HFFc6 (cell line): Measurements from ENCODE around the gene SHTN1. TPM values are rescaled to one million over a fixed set of nuclear protein-coding genes. Genes with fewer than 3 reads are reported as not detected.

ENCODE experiments used
- DNase-seq: peaks from one replicate; pipeline ENCODE4 v3.0.0-alpha.2; 2018
- H3K27ac Mint-ChIP-seq: 2 replicates; pipeline ENCODE4 v1.8.0; 2020; ENCODE audit warnings: mild to moderate bottlenecking, mixed read lengths
- H3K27me3 Mint-ChIP-seq: 2 replicates; pipeline ENCODE4 v1.8.0; 2021; ENCODE audit warnings: mild to moderate bottlenecking, moderate library complexity, mixed read lengths; ENCODE audit not compliant: insufficient read depth
- H3K36me3 Mint-ChIP-seq: 2 replicates; pipeline ENCODE4 v1.8.0; 2021; ENCODE audit warnings: low read depth, mixed read lengths
- H3K4me1 Mint-ChIP-seq: 2 replicates; pipeline ENCODE4 v1.8.0; 2020; ENCODE audit warnings: low read depth, mixed read lengths
- H3K4me3 Mint-ChIP-seq: 2 replicates; pipeline ENCODE4 v1.8.0; 2020; ENCODE audit warnings: mild to moderate bottlenecking, moderate library complexity, mixed read lengths
- H3K9me3 Mint-ChIP-seq: 2 replicates; pipeline ENCODE4 v1.8.0; 2020; ENCODE audit warnings: mild to moderate bottlenecking, mixed read lengths
- CTCF ChIP-seq: fragments of 200-600 bp; sonication (generic); IDR thresholded peaks from 2 replicates; pipeline ENCODE4 v1.5.0; 2021; ENCODE audit warnings: antibody characterized with exemption, mild to moderate bottlenecking
- total RNA-seq, 6 experiments: library from RNA; stranded (reverse); fragmentation: NEBNext Ultra II Directional; extraction: Animal tissue kit (Norgen Biotek cat#: 25700); gene quantifications; 2 replicates in 1 of 6; 3 replicates in 5 of 6; pipeline ENCODE4 v1.2.3, GENCODE V29; 2021

The SHTN1 gene
- total RNA-seq, 6 experiments from 2014 or later: 3.4 to 6.2 (median 5.2) TPM

GRCh38 chr10:116888380-116889055 lies 116.5 kb downstream of the SHTN1 start:
- H3K9me3 Mint-ChIP-seq: no peaks in the 10 kb centered on the region
- no peaks in the 10 kb centered on the region for H3K36me3 Mint-ChIP-seq
- H3K4me3 Mint-ChIP-seq: peak overlapping the region; percentile 67
- peak overlapping the region; percentile 47; the same call in 1 of the 2 replicates for H3K27ac Mint-ChIP-seq
- no peak for TF ChIP-seq CTCF
- no peaks in the 10 kb centered on the region for H3K27me3 Mint-ChIP-seq
- H3K4me1 Mint-ChIP-seq: peaks cover 42% of the 10 kb centered on the region
- DNase-seq: peak; percentile 67

DNA sequence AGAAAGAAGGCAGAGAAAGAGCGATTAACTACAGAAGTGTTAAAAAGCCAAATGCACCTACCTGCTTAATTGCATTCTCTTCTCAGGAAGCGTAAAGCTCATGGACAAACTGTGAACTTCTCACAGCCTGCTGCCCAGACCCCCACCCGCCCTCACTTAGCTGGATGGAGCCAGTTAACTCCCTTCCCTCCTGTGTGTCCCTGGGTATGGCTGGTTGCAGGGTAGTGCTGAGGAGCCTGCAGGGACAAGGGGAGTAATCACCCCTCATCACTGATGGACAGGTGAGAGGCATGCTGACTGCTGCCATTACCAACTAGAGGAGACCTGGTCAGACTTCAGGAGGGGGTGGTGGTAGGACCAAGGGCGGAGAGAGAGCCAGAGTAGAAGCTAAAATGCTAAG lies 118.2 kb downstream of the SHTN1 start:
- H3K36me3 Mint-ChIP-seq: no peaks in the 10 kb centered on the region
- H3K27ac Mint-ChIP-seq: no peak overlapping the region

DNA sequence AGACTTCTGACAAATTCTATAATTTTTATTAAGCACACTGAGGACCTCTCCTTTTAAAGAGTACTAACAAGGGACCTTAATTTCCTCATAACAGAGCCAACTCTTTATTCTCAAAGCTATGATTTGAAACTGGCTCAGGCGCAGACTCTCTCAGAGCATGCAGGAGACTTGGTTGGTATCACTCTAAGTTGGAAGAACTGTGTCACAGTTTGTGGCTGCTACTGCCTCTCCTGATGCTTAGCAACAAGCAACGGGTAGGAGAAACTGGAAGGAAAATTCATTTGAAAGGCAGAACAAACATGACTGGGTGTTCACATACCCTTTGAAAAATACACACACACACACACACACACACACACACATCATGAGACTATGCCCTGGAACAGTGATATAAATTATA lies 122.3 kb downstream of the SHTN1 start:
- Mint-ChIP-seq H3K4me3 (no peak overlapping the region), H3K9me3 (no peaks in the 10 kb centered on the region), H3K27me3 (peaks cover 2% of the 10 kb centered on the region), H3K27ac (no peak overlapping the region), H3K36me3 (no peaks in the 10 kb centered on the region), H3K4me1 (peaks cover 3% of the 10 kb centered on the region)
- no peak for DNase-seq
- no peak for TF ChIP-seq CTCF

More for the DNA sequence above, 118.2 kb downstream of the SHTN1 start:
- no peak for TF ChIP-seq CTCF
- Mint-ChIP-seq H3K27me3 (peaks cover 2% of the 10 kb centered on the region; the same call in 1 of the 2 replicates), H3K4me1 (peaks cover 39% of the 10 kb centered on the region), H3K4me3 (no peak overlapping the region), H3K9me3 (no peaks in the 10 kb centered on the region)
- DNase-seq: no peak

DNA sequence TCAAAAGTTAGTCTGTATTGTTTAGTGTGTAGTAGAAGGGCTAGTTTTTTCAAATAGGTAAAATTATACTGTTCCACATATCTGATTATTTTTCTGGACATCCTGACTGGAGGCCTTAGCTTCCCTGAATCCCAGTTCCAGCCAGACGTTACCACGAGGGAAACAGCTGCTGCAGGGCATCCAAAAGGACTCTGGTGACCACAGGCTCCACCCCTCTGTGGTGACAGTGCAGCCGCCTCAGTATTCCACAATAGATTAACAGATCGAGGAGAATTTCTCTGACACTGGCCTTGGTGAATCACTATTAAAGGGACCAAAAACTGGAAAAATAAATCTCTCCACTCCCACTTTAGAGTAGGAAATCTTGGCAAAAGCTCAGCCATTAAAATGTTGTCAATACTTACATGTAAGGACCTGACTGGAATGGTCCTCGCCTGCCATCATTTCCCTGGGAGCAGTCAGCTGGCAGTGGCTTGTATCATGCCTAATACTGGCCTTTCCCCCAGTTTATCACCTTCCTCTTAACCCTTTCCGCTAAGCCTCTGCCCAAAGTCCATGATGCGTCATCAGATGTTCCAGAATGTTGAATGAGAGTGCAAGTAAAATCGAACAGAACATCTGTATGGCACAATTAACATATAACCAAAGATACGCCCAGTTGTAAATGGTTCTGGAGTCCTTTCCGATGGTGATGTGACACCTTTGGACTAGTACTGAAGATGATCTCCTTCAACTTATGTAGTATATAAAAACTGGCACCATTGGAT lies 124.1 kb downstream of the SHTN1 start:
- peaks cover 5% of the 10 kb centered on the region for H3K27me3 Mint-ChIP-seq
- H3K36me3 Mint-ChIP-seq: no peaks in the 10 kb centered on the region
- H3K4me1 Mint-ChIP-seq: no peaks in the 10 kb centered on the region
- H3K4me3 Mint-ChIP-seq: no peak overlapping the region
- H3K27ac Mint-ChIP-seq: no peak overlapping the region
- TF ChIP-seq CTCF: no peak
- DNase-seq: no peak
- H3K9me3 Mint-ChIP-seq: no peaks in the 10 kb centered on the region

DNA sequence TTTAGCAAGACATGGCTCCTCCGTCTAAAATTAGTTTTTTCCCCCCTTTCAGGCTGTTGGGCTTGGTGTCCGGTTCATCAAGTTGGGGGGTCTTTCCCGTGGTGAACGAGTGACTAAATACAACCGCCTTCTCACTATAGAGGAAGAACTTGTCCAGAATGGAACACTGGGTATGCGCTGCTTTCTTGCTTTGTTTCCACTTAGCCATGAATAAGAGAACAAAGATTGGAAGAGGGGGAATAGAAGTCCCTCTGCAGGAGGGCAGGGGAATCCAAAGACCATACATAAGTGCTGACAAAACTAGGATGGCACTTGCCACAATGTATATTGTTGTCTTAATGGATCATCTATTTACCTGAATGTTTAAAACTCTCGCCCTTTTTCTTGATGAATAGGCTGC lies 125.2 kb downstream of the SHTN1 start:
- Mint-ChIP-seq H3K4me3 (no peak overlapping the region), H3K4me1 (no peaks in the 10 kb centered on the region)

More for the DNA sequence above, 125.2 kb downstream of the SHTN1 start:
- Mint-ChIP-seq H3K36me3 (no peaks in the 10 kb centered on the region), H3K27ac (no peak overlapping the region), H3K9me3 (no peaks in the 10 kb centered on the region), H3K27me3 (peaks cover 5% of the 10 kb centered on the region)
- no peak for DNase-seq
- TF ChIP-seq CTCF: no peak
